GM10266 (cell line): ENCODE data around the gene DNAI7.

ENCODE experiments used
- DNase-seq: peaks from one replicate; pipeline ENCODE4 v3.0.0; 2012; ENCODE audit errors: extremely low spot score
- CTCF ChIP-seq: IDR thresholded peaks from 2 replicates; pipeline ENCODE4 v1.5.1; 2012; ENCODE audit warnings: mild to moderate bottlenecking, low read depth; ENCODE audit not compliant: control insufficient read depth, insufficient read depth; ENCODE audit errors: missing control alignments

The DNAI7 gene

GRCh38 chr12:25190793-25191192 is 4.2 kb downstream of the DNAI7 start:
- no peak for TF ChIP-seq CTCF
- no peak for DNase-seq

- no peak for DNase-seq
- no peak for TF ChIP-seq CTCF
These were observed 5.3 kb downstream of the DNAI7 start for GRCh38 chr12:25189656-25190055.

- no peak for TF ChIP-seq CTCF
These were observed 7.2 kb downstream of the DNAI7 start for GRCh38 chr12:25187781-25188180.

GRCh38 chr12:25186788-25187402 is 8.1 kb downstream of the DNAI7 start:
- TF ChIP-seq CTCF = no peak
- peak; percentile 18 for DNase-seq

More at GRCh38 chr12:25187781-25188180, 7.2 kb downstream of the DNAI7 start:
- DNase-seq = no peak

- TF ChIP-seq CTCF = no peak
- DNase-seq = no peak
These were observed 8.7 kb downstream of the DNAI7 start for GRCh38 chr12:25186038-25186787.

GRCh38 chr12:25184132-25184531 is 10.8 kb downstream of the DNAI7 start:
- no peak for TF ChIP-seq CTCF
- no peak for DNase-seq

GRCh38 chr12:25182765-25183164 is 12.2 kb downstream of the DNAI7 start:
- no peak for TF ChIP-seq CTCF
- DNase-seq = no peak
